Cardiac septum (tissue), 1 donor: ENCODE results near the gene TTYH3. TPM values are rescaled to one million over a fixed set of nuclear protein-coding genes. Genes with fewer than 3 reads are reported as not detected.
"Not testable (repeated sequence)": the region's sequence is repeated elsewhere in the genome, so short reads cannot be mapped to it uniquely, and the experiment has no call there.

ENCODE experiments used
- DNase-seq: peaks from one replicate; pipeline ENCODE4 v3.0.0-alpha.2; 2020; ENCODE audit warnings: low spot score
- intact Hi-C: fragments of 100-400 bp; cut with DNase I; formaldehyde crosslinking; loops from one replicate; pipeline ENCODE4 v1.14.0; 2022
- total RNA-seq: library from RNA; stranded (reverse); fragmentation: NEBNext Ultra II Directional; extraction: Animal tissue kit (Norgen Biotek cat#: 25700); gene quantifications from one replicate; pipeline ENCODE4 v1.2.1, GENCODE V29; 2021
- donor health status: DM: no; HTN: no; CAD: no.

The TTYH3 gene
- total RNA-seq, 1 donor from 2014 or later, result 17.1 TPM

DNA sequence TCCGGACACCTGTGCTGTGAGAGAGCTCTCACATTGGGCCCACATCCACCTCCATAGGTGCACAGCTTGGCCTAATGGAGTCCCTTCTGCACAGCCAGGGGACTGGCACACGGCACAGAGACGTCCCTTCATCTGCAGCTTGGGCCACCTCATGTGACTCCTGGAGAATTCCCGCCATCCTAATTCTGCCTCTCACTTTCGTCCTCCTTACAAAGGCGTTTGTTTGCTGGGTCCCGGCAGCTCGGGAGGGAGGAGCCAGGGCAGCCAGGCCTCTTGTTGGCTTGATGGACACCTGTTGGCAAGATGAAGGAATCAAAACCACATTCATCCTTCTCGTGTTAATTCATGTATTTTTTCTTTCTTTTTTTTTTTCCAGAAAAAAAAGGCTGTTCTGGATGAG, 30.7 kb upstream of the TTYH3 start:
- no peak for DNase-seq
- intact Hi-C loops, result no loop called here

DNA sequence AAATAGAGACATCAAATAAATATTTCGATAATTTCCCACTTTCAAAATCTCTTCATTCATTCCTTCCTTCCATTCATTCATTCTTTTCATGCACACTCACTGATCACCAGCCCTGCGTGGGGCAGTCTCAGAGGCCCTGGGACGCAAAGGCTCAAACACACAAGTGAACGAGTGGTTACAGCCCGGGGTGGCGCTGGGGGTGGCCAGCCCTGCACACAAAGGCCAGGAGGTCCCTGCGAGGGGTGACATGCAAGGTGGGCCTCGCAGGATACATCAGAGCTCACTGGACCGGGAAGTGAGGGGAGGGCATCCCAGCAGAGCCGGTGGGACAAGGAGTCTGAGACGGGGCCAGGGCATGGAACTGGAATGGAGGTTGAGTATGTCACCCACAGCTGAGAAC, 29.9 kb upstream of the TTYH3 start:
- intact Hi-C loops, result no loop called here
- DNase-seq, result no peak

DNA sequence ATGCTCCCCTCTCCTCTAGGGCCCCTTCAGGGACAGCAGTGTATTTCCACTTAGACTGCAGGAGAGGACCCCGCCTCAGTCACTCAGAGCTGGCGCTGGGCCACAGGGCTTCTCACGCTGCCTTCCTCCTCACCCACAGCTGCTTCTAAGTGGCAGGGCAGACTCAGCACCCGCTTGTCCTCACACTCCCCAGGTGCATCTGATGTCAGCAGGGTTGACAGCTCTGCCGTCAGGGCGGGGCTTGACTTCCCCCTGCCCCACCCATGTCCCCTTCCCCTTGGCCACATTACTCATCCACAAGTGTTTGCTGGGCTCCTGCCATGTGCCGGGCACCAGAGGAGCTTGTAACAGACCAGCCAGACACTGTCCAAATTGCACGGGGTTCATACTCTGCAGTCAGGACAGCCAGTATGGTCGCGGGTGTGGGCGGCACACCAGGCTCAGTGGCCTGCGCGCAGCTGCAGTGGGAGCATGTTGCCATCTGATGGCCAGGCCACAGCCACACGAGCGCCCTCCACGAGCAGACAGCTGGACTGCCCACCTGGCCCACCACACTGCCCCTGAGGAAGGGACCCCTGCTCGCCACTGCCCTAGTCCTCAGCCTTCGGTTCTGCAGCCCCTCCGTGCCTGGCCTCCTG, 29.3 kb upstream of the TTYH3 start:
- intact Hi-C loops, result no loop called here
- no peak for DNase-seq

DNA sequence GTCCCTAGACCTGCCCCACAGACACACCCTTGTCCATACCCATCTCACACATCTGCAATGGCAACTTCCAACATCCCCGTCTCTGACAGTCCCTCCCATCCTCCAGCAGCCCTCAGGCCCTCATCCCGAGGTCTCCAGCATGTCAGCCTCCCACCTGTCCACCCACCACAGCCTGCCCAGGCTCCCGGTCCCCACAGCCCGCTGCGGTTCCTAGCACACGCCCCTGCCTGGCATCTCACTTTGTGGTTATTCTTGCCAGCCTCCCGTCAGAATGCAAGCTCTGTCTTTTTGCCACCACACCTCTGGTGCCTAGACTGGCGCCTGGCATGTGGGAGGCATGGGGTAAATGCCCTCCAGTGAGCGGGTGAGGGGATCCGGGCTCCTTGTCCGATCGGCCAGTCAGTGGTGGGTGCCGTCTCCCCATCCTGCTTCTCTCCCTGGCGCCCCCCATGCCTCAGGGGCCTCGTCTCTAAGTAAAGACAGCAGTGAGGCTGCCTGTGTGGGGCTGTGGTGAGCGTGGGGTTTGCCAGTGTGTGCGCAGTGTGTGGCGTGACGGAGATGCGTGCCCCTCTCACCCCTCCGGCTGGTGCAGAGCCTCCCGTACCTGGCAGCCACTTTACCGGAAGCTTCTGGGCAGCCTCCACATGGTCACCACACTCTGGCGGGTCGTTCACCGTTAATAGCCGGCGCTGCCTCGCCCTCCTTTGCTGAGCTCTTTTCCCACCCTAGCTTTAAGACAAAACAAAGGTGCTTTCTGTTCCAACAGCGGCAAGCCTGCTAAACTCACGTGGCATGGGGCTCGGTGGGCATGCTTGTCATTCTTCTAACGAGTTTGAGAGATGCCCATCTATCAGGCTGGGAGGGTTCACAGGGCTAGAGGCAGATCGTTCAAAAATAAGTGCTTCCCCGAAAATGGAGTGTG, 28.5 kb upstream of the TTYH3 start:
- DNase-seq, result no peak
- intact Hi-C loops, result no loop called here

DNA sequence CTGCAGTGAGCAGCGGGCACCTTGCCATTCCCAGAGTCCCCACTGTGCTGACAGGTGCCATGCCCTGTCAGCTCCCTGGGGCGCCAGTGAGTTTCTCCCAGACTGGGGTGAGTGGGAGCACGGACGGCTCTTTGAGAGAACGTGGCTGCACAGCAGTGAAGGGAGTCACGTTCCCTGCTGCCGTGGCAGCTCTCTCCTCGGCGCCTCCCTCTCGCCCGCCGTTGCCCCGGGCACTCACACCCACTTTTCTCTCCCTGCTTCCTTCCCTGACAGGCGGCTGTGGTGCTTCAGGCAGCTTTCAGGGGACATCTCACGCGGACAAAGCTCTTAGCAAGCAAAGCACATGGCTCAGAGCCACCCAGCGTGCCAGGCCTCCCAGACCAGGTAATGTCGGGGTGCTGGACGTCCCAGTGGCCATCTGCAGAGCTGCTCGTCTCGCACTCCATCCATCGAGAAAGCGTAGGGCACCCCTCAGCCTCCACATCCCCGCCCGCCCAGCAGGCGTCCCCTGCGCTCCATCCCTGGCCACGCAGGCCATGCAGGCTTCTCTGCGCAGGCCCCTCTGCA, 27.1 kb upstream of the TTYH3 start:
- no peak for DNase-seq
- intact Hi-C loops, result loop anchor here (5.0 kb wide), 1 partner anchor 38 kb away; no protein-coding TSS in a partner anchor

DNA sequence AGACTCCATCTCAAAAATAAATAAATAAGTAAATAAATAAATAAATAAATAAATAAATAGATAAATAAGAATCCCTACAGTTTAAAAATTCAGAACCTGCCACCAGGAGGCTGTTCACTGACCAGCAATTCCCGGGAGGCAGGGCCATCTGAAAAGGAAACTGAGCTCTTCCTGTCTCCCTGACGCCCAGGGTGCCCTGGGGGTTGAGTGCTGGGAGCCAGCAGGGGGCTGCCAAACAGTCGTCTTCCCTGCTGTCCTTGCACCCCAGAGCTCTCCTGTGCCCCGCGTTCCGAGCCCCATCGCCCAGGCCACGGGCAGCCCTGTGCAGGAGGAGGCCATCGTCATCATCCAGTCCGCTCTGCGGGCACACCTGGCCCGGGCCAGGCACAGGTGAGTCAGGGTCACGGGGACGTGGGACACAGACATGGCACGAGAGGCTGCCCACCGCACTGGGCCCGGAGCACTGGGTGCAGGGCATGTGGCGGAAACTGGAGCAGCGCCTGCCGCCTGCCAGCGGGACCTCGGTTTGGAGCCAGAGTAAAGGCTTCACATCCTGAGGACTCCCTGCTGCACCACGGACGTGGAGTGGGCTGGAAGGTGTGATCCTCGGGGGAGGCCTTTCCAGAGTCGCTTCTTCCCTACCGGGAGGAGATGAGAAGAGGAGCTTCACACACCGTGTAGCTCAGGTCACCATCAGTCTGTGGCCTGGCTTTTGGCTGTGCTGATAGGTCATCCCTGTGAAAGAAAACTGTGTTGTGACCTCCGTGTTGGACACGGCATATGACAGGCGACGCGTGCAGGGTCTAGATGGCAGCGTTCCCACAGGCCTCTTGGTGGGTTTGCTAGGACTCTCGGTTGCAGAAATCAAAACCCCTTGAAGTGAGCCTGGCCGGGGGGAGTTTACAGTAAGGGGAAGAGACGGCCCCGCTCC, 25.9 kb upstream of the TTYH3 start:
- intact Hi-C loops, result loop anchor here (5.0 kb wide), 1 partner anchor 36 kb away; no protein-coding TSS in a partner anchor

DNA sequence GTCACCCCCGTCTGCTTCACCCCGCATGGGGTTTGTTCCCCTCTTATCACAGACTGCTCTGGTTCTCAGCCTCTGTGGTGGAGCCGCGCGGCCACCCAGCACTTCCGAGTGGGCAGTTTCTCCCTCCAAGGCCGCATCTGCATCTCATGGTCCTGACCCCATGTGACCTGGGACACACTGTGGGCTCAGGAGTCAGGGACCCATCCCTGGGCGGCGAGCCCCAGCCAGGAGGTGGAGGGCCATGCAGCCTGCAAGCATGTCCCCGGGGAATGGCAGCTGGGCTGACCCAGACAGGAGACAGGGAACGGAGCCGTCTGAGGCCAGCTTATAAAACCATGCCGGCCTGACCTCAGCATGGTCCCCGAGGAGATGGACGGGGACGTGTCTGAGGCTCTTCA, 25.2 kb upstream of the TTYH3 start:
- DNase-seq, result no peak
- intact Hi-C loops, result loop anchor here (5.0 kb wide), 1 partner anchor 36 kb away; no protein-coding TSS in a partner anchor

More for the DNA sequence above, 25.9 kb upstream of the TTYH3 start:
- no peak for DNase-seq

DNA sequence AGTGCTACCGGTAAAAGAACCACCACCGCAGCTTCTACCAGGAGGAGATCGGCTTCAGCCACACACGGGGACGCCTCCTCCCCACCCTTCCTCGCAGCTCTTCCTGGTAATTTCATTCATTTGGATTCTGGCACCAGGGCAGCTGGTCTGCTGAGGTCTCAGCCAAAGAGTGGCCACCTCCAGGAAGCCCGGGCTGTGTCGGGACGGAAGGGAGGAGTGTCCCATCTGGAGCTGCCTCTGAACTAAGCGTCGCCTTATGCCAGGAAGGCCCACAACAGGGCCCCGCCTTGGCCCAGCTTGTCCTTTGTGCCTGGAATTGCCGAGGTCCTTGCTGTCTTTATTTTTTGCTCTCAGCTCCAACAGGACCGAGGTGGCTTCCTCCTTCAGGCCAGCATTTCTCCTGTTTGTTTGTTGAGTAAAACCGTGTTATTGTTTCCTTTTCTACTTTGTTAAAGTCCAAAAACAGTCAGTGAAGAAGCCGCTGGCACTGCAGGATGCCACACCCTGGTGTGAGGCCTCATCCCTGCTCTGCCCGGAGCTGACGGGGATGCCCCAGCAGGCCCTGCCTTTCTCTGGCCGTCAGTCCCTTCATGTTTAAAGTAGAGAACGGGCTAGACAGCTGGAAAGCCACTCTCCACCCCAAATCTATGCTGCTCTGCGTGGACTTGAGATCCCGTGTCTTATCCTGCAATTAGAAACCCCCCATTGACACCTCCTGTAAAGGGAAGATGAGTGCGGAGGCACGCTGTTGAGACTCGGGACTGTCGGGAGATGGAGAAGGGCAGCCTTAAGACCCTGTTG, 24.5 kb upstream of the TTYH3 start:
- peak; percentile 91 for DNase-seq
- intact Hi-C loops, result loop anchor here (5.0 kb wide), 1 partner anchor 35 kb away; no protein-coding TSS in a partner anchor

DNA sequence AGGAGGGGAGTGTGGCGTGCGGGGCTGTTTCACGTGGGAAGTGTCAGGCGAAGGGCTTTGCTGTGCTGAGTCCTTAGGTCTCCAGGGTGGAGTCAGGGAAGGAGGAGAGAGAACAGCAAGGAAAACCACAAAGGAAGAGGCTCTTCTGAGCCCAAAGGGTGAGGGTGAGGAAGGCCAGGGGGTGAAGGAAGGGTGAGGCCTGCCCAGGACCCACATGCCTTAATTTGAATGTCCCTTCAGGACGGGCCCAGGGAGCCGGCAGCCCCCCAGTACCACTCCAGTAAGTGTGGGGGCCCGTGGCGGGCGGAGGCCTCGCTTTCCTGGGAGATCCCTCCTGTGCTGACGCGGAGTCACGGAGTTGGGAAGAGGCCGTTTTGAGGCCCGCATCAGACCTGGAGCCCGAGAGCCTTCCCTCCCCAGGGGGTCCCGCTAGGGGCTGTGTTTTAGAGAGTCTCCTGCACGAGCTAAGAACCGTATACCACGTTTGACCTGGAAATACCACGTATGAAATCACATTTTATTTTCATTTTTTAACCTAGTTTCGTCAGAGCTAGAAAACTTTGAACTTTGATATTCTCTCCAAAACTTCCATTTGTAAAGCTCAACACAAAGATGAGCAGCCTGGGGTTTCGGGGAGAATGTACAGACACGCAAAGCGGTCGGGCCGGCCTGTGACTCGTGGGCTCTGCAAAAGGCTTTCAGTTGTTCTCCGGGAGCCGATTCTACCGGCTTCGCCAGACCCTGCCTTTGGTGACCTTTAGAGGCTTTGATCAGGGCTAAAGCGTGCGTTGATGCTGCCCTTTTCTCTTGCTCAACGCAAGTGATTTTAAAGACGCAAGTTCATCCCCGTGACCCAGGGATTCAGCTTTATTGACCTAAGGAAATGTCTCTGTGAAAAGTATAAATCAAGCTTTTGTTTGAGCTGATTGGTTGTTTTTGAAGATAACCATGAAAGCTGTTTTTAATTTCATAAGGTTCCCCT, 23.6 kb upstream of the TTYH3 start:
- no peak for DNase-seq
- intact Hi-C loops, result loop anchor here (5.0 kb wide), 1 partner anchor 34 kb away; no protein-coding TSS in a partner anchor

DNA sequence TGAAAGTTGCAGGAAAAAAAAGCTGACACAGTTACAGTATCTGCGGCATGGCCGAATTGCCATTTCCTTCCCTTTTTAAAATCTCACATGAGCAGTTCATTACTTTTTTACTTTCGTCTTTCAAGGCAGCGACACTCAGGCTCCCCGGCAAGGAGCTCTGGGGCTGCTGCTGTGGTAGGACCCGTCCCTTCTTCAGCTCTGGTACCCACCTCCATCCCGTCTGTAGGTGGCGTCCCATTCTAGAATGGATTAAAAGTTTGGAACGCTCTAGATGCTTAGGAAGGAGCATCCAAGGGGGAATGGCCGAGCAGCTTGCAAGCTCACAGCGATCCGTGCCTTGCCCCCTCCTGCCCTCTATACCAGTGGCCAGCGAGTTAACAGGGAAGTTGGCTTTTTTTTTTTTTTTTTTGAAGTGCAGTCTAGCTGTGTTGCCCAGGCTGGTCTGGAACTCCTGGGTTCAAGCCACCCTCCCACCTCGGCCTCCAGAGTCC, 22.8 kb upstream of the TTYH3 start:
- intact Hi-C loops, result loop anchor here (5.0 kb wide), 1 partner anchor 33 kb away; no protein-coding TSS in a partner anchor
- no peak for DNase-seq

DNA sequence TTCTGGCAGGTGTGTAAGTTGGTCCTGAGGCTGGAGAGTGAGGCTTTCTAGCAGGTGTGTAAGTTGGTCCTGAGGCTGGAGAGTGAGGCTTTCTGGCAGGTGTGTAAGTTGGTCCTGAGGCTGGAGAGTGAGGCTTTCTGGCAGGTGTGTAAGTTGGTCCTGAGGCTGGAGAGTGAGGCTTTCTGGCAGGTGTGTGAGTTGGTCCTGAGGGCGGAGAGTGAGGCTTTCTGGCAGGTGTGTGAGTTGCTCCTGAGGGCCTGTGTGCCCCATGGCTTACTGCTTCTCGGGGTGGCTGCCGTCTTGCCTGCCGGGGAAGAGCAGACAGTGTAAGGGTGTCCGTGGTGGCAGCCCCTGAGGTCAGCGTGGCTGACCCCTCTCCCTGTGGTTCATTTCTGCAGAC, 22.1 kb upstream of the TTYH3 start:
- intact Hi-C loops, result loop anchor here (5.0 kb wide), 1 partner anchor 33 kb away; no protein-coding TSS in a partner anchor
- not testable (repeated sequence) for DNase-seq

DNA sequence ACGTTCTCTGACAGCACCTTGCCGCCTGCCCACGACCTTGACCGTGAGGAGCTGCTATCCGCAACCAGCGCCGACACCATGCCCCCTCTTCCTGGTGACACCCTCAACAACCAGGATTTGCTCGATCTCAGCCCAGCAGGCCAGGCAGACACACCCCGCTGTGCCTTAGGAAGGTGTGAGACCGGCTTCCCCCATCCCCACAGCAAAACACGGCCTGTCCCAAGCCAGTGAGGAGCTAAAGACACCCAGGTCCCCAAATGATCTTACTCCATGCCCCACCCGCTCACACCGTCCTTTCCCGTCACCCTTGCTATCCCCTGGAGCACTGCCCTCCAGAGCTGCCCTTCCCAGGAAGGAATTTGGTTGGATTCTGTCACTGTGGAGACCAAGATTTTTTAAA, 21.3 kb upstream of the TTYH3 start:
- intact Hi-C loops, result no loop called here
- no peak for DNase-seq

DNA sequence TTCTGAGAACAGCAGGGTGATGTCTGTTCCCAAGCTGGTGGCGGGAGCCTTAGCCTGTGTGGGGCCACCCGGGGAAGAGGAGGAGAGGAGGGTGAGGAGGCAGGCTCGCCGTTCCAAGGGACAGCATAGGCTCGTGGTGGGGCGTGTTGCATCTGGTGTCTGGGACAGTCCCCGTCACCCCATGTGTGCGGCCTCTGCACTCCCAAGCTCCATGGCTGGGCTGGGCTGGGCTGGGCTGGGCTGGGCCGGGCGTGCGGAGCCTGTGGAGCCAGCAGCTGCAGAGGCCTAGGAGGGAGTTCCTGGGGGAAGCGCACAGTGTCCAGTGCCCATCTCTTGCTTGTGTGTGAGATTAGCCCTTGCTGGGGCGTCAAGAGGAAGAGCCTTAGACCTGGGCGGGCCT, 20.9 kb upstream of the TTYH3 start:
- intact Hi-C loops, result no loop called here
- DNase-seq, result no peak

DNA sequence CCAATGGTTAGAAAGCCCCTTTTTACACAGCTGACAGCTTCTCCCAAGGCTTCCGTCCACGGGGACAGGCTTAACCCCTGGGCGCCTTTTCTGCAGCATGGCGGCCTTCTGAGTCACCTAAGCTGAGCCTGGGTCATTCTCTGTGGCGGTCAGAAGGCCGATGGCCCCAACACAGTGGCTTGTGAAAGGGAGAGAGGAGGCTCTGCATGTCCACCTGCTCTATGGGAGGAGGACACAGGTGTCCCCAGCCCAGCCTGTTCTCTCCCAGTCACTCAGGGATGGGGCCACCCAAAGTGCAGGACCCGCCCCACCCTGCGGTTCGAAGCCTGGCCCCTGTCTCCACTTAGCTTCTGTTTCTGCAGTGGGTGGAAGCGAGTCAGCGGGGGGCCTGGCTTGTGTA, 20.4 kb upstream of the TTYH3 start:
- no peak for DNase-seq
- intact Hi-C loops, result no loop called here

DNA sequence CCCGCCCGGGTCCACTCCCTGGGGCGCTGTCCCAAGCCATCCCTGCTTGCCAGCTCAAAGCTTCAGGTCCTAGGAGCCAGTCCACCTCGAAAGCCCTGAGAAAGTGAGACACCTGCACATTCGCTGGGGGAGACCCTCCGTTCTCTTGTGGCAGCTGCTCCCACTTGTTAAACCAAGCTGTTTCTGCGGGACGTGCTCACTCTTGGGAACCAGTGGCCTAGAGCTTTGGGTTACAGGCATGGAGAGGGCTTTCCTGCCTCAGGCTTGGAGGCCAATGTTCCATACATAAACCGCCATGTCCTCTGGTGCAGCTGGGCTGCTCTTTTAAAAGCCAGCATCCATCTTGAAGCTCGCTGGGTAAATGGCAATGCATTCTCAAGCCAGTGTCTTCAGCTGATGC, 19.9 kb upstream of the TTYH3 start:
- no peak for DNase-seq
- intact Hi-C loops, result no loop called here

DNA sequence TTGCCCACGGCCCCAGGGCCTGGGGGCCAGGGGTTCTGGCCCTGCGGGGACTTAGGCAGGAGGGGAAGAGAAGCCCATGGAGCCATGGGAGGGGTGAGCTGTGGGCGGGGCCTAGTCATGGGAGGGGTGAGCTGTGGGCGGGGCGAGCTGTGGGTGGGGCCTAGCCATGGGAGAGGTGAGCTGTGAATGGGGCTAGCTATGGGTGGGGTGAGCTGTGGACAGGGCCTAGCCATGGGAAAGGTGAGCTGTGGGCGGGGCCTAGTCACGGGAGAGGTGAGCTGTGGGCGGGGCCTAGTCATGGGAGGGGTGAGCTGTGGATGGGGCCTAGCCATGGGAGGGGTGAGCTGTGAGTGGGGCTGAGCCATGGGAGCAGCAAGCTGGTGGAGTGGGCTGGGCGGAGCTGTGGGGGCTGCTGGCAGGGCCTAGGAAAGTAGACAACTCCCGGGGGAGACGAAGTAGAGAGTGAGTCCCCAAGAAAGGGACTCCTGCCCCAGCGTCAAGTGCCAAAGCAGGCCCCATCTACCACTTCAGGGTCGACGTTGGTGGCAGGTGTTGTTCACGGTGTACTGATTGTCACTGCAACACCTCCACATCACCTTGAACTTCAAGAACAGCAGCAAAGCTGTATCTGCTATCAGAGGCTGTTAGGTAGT, 19.2 kb upstream of the TTYH3 start:
- DNase-seq, result no peak
- intact Hi-C loops, result no loop called here
